GM19328 (cell line): ENCODE results near the gene HRCT1.
"Not testable (repeated sequence)": the region's sequence is repeated elsewhere in the genome, so short reads cannot be mapped to it uniquely, and the experiment has no call there.

Experiments used
- ATAC-seq: cut with Tn5 transposase; IDR thresholded peaks from one replicate; pipeline ENCODE4 v1.9.1; 2021; ENCODE audit warnings: mild to moderate bottlenecking, moderate library complexity; ENCODE audit not compliant: unreplicated experiment

Gene HRCT1

GRCh38 chr9:35892051-35892450 lies 14.0 kb upstream of the HRCT1 start:
- no peak for ATAC-seq

- no peak for ATAC-seq
Observed at GRCh38 chr9:35896570-35896969, 9.4 kb upstream of the HRCT1 start.

- ATAC-seq, result not testable (repeated sequence)
Observed at GRCh38 chr9:35897376-35898099, 8.5 kb upstream of the HRCT1 start.

- no peak for ATAC-seq
Observed at GRCh38 chr9:35898337-35898736, 7.7 kb upstream of the HRCT1 start.

- ATAC-seq, result no peak
Observed at GRCh38 chr9:35899021-35899420, 7.0 kb upstream of the HRCT1 start.

GRCh38 chr9:35903049-35903448 lies 3.0 kb upstream of the HRCT1 start:
- no peak for ATAC-seq

- no peak for ATAC-seq
Observed at GRCh38 chr9:35904338-35904737, 1.7 kb upstream of the HRCT1 start.

GRCh38 chr9:35905051-35905781 lies 786 bp upstream of the HRCT1 start:
- ATAC-seq, result no peak

- no peak for ATAC-seq
Observed at GRCh38 chr9:35906923-35907699, 1.1 kb downstream of the HRCT1 start.

- ATAC-seq, result no peak
Observed at GRCh38 chr9:35907711-35908503, 1.9 kb downstream of the HRCT1 start.

- ATAC-seq, result no peak
Observed at GRCh38 chr9:35908504-35909125, 2.6 kb downstream of the HRCT1 start.

GRCh38 chr9:35909274-35909673 lies 3.3 kb downstream of the HRCT1 start, which contains the start of gene SPAAR:
Gene SPAAR, plus strand, starts transcription at chr9:35909490. Its CDS starts 974 bp downstream, at chr9:35910464.
- ATAC-seq, result no peak

- no peak for ATAC-seq
Observed at GRCh38 chr9:35909687-35910612, 3.9 kb downstream of the HRCT1 start.

- no peak for ATAC-seq
Observed at GRCh38 chr9:35910613-35911359, 4.8 kb downstream of the HRCT1 start.

- no peak for ATAC-seq
Observed at GRCh38 chr9:35911690-35912089, 5.7 kb downstream of the HRCT1 start.

GRCh38 chr9:35912791-35913400 lies 6.9 kb downstream of the HRCT1 start:
- no peak for ATAC-seq

- not testable (repeated sequence) for ATAC-seq
Observed at GRCh38 chr9:35913429-35913828, 7.4 kb downstream of the HRCT1 start.

- no peak for ATAC-seq
Observed at GRCh38 chr9:35914301-35914807, 8.4 kb downstream of the HRCT1 start.
